Liver (tissue), 9 donors: ENCODE data around the gene P3H1. TPM values are rescaled to one million over a fixed set of nuclear protein-coding genes. Genes with fewer than 3 reads are reported as not detected.

Experiments
- DNase-seq: peaks from one replicate; pipeline ENCODE4 v3.0.0-alpha.2; 2017; ENCODE audit warnings: low spot score
- H3K27ac ChIP-seq, 2 donors: one replicate each; pipeline ENCODE4 v1.7.0; 2013; ENCODE audit warnings: inconsistent platforms in 2 of 2, low read length in 2 of 2, control low read depth in 1 of 2, low read depth in 1 of 2, mild to moderate bottlenecking in 1 of 2
- H3K27me3 ChIP-seq, 4 donors: one replicate each; pipeline versions ENCODE4 v1.6.1 to v1.7.0; 2013; ENCODE audit warnings: low read length in 3 of 4, inconsistent platforms in 1 of 4, mild to moderate bottlenecking in 1 of 4, moderate library complexity in 1 of 4; ENCODE audit not compliant: control insufficient read depth in 4 of 4, insufficient read depth in 4 of 4
- H3K36me3 ChIP-seq, 4 donors: one replicate each; pipeline versions ENCODE4 v1.6.1 to v1.7.0; 2013; ENCODE audit warnings: low read length in 3 of 4, mild to moderate bottlenecking in 3 of 4, low read depth in 1 of 4, moderate library complexity in 1 of 4; ENCODE audit not compliant: control insufficient read depth in 4 of 4, insufficient read depth in 3 of 4
- H3K4me1 ChIP-seq, 4 donors: one replicate each; pipeline versions ENCODE4 v1.6.1 to v1.7.0; 2013; ENCODE audit warnings: low read length in 3 of 4, mild to moderate bottlenecking in 3 of 4, moderate library complexity in 1 of 4; ENCODE audit not compliant: control insufficient read depth in 4 of 4, insufficient read depth in 4 of 4
- H3K4me3 ChIP-seq, 3 donors: one replicate each; pipeline versions ENCODE4 v1.6.1 to v1.7.0; 2013; ENCODE audit warnings: low read length in 3 of 3, control low read depth in 1 of 3, low read depth in 1 of 3, mild to moderate bottlenecking in 1 of 3
- H3K9ac ChIP-seq, 2 donors: one replicate each; pipeline ENCODE4 v1.7.0; 2013; ENCODE audit warnings: low read length in 2 of 2, mild to moderate bottlenecking in 2 of 2, moderate library complexity in 2 of 2, control low read depth in 1 of 2, low read depth in 1 of 2
- H3K9me3 ChIP-seq, 4 donors: one replicate each; pipeline versions ENCODE4 v1.6.1 to v1.7.0; 2013; ENCODE audit warnings: low read length in 3 of 4; ENCODE audit not compliant: control insufficient read depth in 4 of 4
- ATF3 ChIP-seq: IDR thresholded peaks from 2 replicates; pipeline ENCODE4 v1.6.1; 2016; ENCODE audit warnings: antibody characterized with exemption
- CTCF ChIP-seq: fragments of 150-350 bp; IDR thresholded peaks from 2 replicates; pipeline ENCODE4 v1.5.1; 2017; ENCODE audit warnings: improper control_type of control experiment, low read depth, low read length; ENCODE audit not compliant: missing input control
- EGR1 ChIP-seq, 2 donors: IDR thresholded peaks; 2 replicates each; pipeline ENCODE4 v1.6.1; 2016 to 2018; ENCODE audit warnings: antibody characterized with exemption in 2 of 2, low read depth in 2 of 2
- FOXA1 ChIP-seq: IDR thresholded peaks from 2 replicates; pipeline ENCODE4 v1.6.1; 2016; ENCODE audit warnings: antibody characterized with exemption
- FOXA2 ChIP-seq: IDR thresholded peaks from 2 replicates; pipeline ENCODE4 v1.6.1; 2016; ENCODE audit warnings: antibody characterized with exemption
- GABPA ChIP-seq, 2 donors: IDR thresholded peaks in 1 of 2; conservative IDR thresholded peaks in 1 of 2; 2 replicates each; pipeline ENCODE4 v1.6.1; 2016; ENCODE audit warnings: antibody characterized with exemption in 2 of 2, mild to moderate bottlenecking in 1 of 2, moderate library complexity in 1 of 2
- HNF4A ChIP-seq, 2 donors: conservative IDR thresholded peaks; 2 replicates each; pipeline ENCODE4 v1.6.1; 2016; ENCODE audit warnings: antibody characterized with exemption in 2 of 2, mild to moderate bottlenecking in 2 of 2
- HNF4G ChIP-seq: IDR thresholded peaks from 2 replicates; pipeline ENCODE4 v1.6.1; 2016; ENCODE audit warnings: antibody characterized with exemption
- JUND ChIP-seq, 2 donors: IDR thresholded peaks; 2 replicates each; pipeline ENCODE4 v1.6.1; 2016; ENCODE audit warnings: antibody characterized with exemption in 2 of 2
- MAX ChIP-seq: IDR thresholded peaks from 2 replicates; pipeline ENCODE4 v1.6.1; 2016; ENCODE audit warnings: antibody characterized with exemption
- NR2F2 ChIP-seq: IDR thresholded peaks from 2 replicates; pipeline ENCODE4 v1.6.1; 2016; ENCODE audit warnings: antibody characterized with exemption
- RAD21 ChIP-seq, 2 donors: IDR thresholded peaks; 2 replicates each; pipeline ENCODE4 v1.6.1; 2016; ENCODE audit warnings: antibody characterized with exemption in 2 of 2, mild to moderate bottlenecking in 2 of 2
- REST ChIP-seq: IDR thresholded peaks from 2 replicates; pipeline ENCODE4 v1.6.1; 2016; ENCODE audit warnings: antibody characterized with exemption, mild to moderate bottlenecking
- RXRA ChIP-seq, 2 donors: IDR thresholded peaks; 2 replicates each; pipeline ENCODE4 v1.6.1; 2017 to 2018; ENCODE audit warnings: antibody characterized with exemption in 2 of 2, mild to moderate bottlenecking in 1 of 2
- SP1 ChIP-seq: IDR thresholded peaks from 2 replicates; pipeline ENCODE4 v1.6.1; 2018; ENCODE audit warnings: antibody characterized with exemption, mild to moderate bottlenecking
- TAF1 ChIP-seq: conservative IDR thresholded peaks from 2 replicates; pipeline ENCODE4 v1.6.1; 2016; ENCODE audit warnings: antibody characterized with exemption, mild to moderate bottlenecking
- YY1 ChIP-seq: IDR thresholded peaks from 2 replicates; pipeline ENCODE4 v1.6.1; 2016; ENCODE audit warnings: antibody characterized with exemption, mild to moderate bottlenecking
- ZBTB33 ChIP-seq: IDR thresholded peaks from 2 replicates; pipeline ENCODE4 v1.6.1; 2016; ENCODE audit warnings: antibody characterized with exemption
- WGBS: extraction: QIAGEN DNeasy Blood & Tissue Kit; methylation state at CpG from one replicate; pipeline ENCODE4 v1.1.7; 2013; 5-methylcytosine and 5-hydroxymethylcytosine counted together
- polyA plus RNA-seq, 2 donors: library from polyadenylated mRNA; stranded (reverse) in 1 of 2; unstranded in 1 of 2; fragments of 200-250 nt in 1 of 2; fragments of >200 nt in 1 of 2; fragmentation: Nextera tagmentation in 1 of 2; extraction: Ambion mirVana in 1 of 2; gene quantifications; one replicate each; pipeline versions ENCODE4 v1.2.1 to v1.2.3, GENCODE V29; 2013 to 2015
- total RNA-seq, 2 donors: library from RNA; depleted of rRNA; stranded (reverse); fragments of >200 nt; gene quantifications; one replicate each; pipeline ENCODE4 v1.2.3, GENCODE V29; 2014
- donor health status: healthy.
- donor health status: healthy.
- donor health status: healthy.
- donor health status: healthy.
- donor health status: healthy.

Gene P3H1
- total and polyA plus RNA-seq, 4 donors, result 14.9 to 28.0 (median 22.7) TPM

GRCh38 chr1:42740851-42741580 lies 25.8 kb downstream of the P3H1 start:
- TF ChIP-seq JUND (IDR thresholded peaks at IDR 0.05) (no peak), TAF1 (no peak), GABPA (IDR thresholded peaks at IDR 0.05 in 1 of 2, conservative IDR thresholded peaks at IDR 0.05 in 1 of 2) (no peak), FOXA2 (no peak), ATF3 (no peak), NR2F2 (no peak), REST (no peak), YY1 (no peak), SP1 (no peak), HNF4G (no peak), RAD21 (IDR thresholded peaks at IDR 0.05) (no peak), RXRA (IDR thresholded peaks at IDR 0.05) (no peak), MAX (no peak), EGR1 (IDR thresholded peaks at IDR 0.05; ENCODE audit: low read depth in 2 of 2) (no peak), CTCF (no peak), FOXA1 (no peak), ZBTB33 (no peak), HNF4A (conservative IDR thresholded peaks at IDR 0.05) (no peak)
- DNase-seq, result no peak
- Histone ChIP-seq H3K4me1 (peaks cover 2 to 7% (median 5%) of the 10 kb centered on the region in 4 donors), H3K27me3 (no peaks in the 10 kb centered on the region), H3K4me3 (no peak overlapping the region), H3K9me3 (no peaks in the 10 kb centered on the region), H3K36me3 (peaks cover under 1 to 6% (median 4%) of the 10 kb centered on the region in 4 donors), H3K9ac (no peak overlapping the region), H3K27ac (no peak overlapping the region)
- 90% methylated on average over 19 of the region's 19 CpGs for WGBS
